OCI-LY7 (cell line): ENCODE data around the gene DPH1. TPM values are rescaled to one million over a fixed set of nuclear protein-coding genes. Genes with fewer than 3 reads are reported as not detected.
"Not testable (repeated sequence)": the region's sequence is repeated elsewhere in the genome, so short reads cannot be mapped to it uniquely, and the experiment has no call there.

ENCODE experiments used
- BruUV-seq: library from RNA; stranded (reverse); fragments of 400-500 nt; replicated peaks from 2 replicates; lab custom pipeline; 2021; lab: Mats Ljungman, UMichigan
- CTCF ChIA-PET: fragments of 300-600 bp; sonication (Branson Sonifier 250); formaldehyde crosslinking; loops from one replicate; lab custom pipeline; 2022; ENCODE audit warnings: antibody characterized with exemption; ENCODE audit not compliant: unreplicated experiment; lab: Charles Lee
- POLR2A ChIA-PET: fragments of 300-600 bp; sonication (Branson Sonifier 250); formaldehyde crosslinking; loops from one replicate; lab custom pipeline; 2022; ENCODE audit warnings: antibody characterized with exemption; lab: Charles Lee
- DNase-seq: peaks from one replicate; pipeline ENCODE4 v3.0.0-alpha.2; 2015; ENCODE audit warnings: low spot score
- H2AFZ ChIP-seq: fragments of 200-600 bp; sonication (generic), shearing (Covaris generic); 2 replicates; pipeline ENCODE4 v1.6.1; 2014; ENCODE audit warnings: mild to moderate bottlenecking, antibody characterized with exemption, low read length, moderate library complexity
- H3K27ac ChIP-seq: fragments of 200-600 bp; sonication (generic); 2 replicates; pipeline ENCODE4 v1.5.1; 2014; ENCODE audit warnings: mixed run types, low read depth, mild to moderate bottlenecking, moderate library complexity, low read length, inconsistent platforms; ENCODE audit not compliant: poor library complexity, severe bottlenecking
- H3K36me3 ChIP-seq: fragments of 200-600 bp; sonication (generic); 2 replicates; pipeline ENCODE4 v1.6.1; 2014; ENCODE audit warnings: mild to moderate bottlenecking, antibody characterized with exemption, low read length, moderate library complexity, mixed read lengths; ENCODE audit not compliant: insufficient read depth
- H3K4me1 ChIP-seq: fragments of 200-600 bp; sonication (generic); 2 replicates; pipeline ENCODE4 v1.5.1; 2014; ENCODE audit warnings: mild to moderate bottlenecking, low read length; ENCODE audit not compliant: insufficient read depth, poor library complexity, severe bottlenecking
- H3K4me2 ChIP-seq: fragments of 200-600 bp; sonication (generic); 2 replicates; pipeline ENCODE4 v1.6.1; 2014; ENCODE audit warnings: mild to moderate bottlenecking, low read length
- H3K4me3 ChIP-seq: fragments of 200-600 bp; sonication (generic); 2 replicates; pipeline ENCODE4 v1.5.1; 2014; ENCODE audit warnings: mild to moderate bottlenecking, low read depth, low read length; ENCODE audit not compliant: poor library complexity, severe bottlenecking
- H3K79me2 ChIP-seq: fragments of 200-600 bp; sonication (generic); 2 replicates; pipeline ENCODE4 v1.6.1; 2016; ENCODE audit warnings: low read depth, mild to moderate bottlenecking, low read length, moderate library complexity, mixed read lengths; ENCODE audit not compliant: insufficient read depth
- H3K9me2 ChIP-seq: fragments of 200-600 bp; sonication (generic); 2 replicates; pipeline ENCODE4 v1.6.1; 2016; ENCODE audit warnings: mild to moderate bottlenecking, low read length, mixed read lengths; ENCODE audit not compliant: insufficient read depth
- H3K9me3 ChIP-seq: fragments of 200-600 bp; sonication (generic); 2 replicates; pipeline ENCODE4 v1.6.1; 2014; ENCODE audit warnings: mild to moderate bottlenecking, mixed run types, low read length, mixed read lengths
- H4K20me1 ChIP-seq: fragments of 200-600 bp; sonication (generic); 2 replicates; pipeline ENCODE4 v1.6.1; 2014; ENCODE audit warnings: mild to moderate bottlenecking, antibody characterized with exemption, low read length, moderate library complexity, mixed read lengths; ENCODE audit not compliant: insufficient read depth
- EZH2phosphoT487 ChIP-seq: fragments of 200-600 bp; sonication (generic); IDR thresholded peaks from 2 replicates; pipeline ENCODE4 v1.6.1; 2018; ENCODE audit warnings: low read depth, borderline replicate concordance, mild to moderate bottlenecking, mixed run types, antibody characterized with exemption, low read length, moderate library complexity, mixed read lengths
- intact Hi-C: fragments of 100-400 bp; cut with micrococcal nuclease; formaldehyde crosslinking; loops from one replicate; pipeline ENCODE4 v1.10.0; 2022; ENCODE audit not compliant: unreplicated experiment
- total RNA-seq, 2 experiments: library from RNA; depleted of rRNA in 1 of 2; stranded (reverse); fragments of >200 nt in 1 of 2; shearing (Covaris generic) in 1 of 2; gene quantifications; 2 replicates each; pipeline ENCODE4 v1.2.3, GENCODE V29; 2014 to 2022
- TF ChIP-seq, protein P1 (sequence below): fragments of 200-600 bp; sonication (generic); conservative IDR thresholded peaks from 2 replicates; pipeline ENCODE4 v1.5.1; 2014; ENCODE audit warnings: mild to moderate bottlenecking, antibody characterized with exemption, low read length, moderate library complexity, mixed read lengths

DPH1 gene
- total RNA-seq, 2 experiments from 2014 or later, result 26.5 to 35.1 TPM

DNA sequence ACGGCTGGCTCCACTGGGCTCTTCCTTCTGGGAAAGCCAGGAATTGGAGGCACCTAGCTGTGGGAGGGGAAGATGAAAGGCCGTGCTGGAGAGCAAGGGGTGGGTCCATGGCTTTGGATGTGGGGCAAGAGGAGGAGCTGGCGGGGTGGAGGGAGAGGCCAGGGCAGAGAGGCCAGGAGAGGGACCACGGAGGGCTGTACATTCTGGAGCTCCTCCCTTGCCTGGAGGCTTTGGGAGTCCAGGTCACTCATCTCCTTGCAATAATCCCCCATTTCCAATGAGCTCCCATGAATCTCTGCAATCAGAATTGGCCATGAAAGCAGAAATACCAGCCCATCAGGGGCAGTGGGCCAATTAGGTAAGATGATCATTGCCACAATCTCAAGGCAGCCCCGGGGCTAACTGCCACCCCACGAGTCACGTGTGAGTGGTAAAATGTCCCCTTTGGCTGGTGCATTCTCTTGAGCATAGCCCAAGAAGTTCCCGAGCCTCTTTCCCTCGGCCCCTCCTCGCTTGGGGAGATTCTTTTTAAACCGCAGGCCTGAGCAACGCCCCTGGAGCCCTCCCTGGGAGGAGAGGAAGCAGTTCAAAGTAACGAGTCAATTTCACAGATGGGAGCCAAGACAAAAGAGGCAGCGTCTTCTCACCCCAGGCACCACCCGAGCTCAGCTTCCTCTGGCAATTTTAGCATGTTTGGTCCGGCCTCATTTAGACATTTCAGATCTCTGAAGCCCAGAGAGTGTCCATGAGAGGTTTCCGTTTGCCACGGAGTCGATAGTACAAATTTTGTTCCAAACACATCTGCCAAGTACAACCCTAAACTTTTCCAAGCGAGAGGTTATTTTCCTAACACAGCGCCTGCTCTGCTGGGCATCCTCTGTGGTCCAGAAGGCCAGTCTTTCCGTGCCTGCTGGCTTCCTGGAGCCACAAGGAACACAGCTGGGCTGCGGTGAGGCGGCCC lies 18.3 kb upstream of the DPH1 start:
- intact Hi-C loops, result no loop called here
- H2AFZ ChIP-seq, result no peak overlapping the region
- no peaks in the 10 kb centered on the region for H3K79me2 ChIP-seq
- no peaks in the 10 kb centered on the region for H4K20me1 ChIP-seq
- no peak for DNase-seq
- H3K27ac ChIP-seq, result no peak overlapping the region
- H3K36me3 ChIP-seq, result no peaks in the 10 kb centered on the region
- ChIA-PET POLR2A (interaction anchor here (0.6 kb wide), 1 partner anchor 292 kb away, joined by 4 read pairs; no protein-coding TSS in a partner anchor), CTCF (no interaction called here)
- TF ChIP-seq, protein P1, sequence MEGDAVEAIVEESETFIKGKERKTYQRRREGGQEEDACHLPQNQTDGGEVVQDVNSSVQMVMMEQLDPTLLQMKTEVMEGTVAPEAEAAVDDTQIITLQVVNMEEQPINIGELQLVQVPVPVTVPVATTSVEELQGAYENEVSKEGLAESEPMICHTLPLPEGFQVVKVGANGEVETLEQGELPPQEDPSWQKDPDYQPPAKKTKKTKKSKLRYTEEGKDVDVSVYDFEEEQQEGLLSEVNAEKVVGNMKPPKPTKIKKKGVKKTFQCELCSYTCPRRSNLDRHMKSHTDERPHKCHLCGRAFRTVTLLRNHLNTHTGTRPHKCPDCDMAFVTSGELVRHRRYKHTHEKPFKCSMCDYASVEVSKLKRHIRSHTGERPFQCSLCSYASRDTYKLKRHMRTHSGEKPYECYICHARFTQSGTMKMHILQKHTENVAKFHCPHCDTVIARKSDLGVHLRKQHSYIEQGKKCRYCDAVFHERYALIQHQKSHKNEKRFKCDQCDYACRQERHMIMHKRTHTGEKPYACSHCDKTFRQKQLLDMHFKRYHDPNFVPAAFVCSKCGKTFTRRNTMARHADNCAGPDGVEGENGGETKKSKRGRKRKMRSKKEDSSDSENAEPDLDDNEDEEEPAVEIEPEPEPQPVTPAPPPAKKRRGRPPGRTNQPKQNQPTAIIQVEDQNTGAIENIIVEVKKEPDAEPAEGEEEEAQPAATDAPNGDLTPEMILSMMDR, result no peak
- no peak for TF ChIP-seq EZH2phosphoT487
- no peaks in the 10 kb centered on the region for H3K9me3 ChIP-seq
- no peaks in the 10 kb centered on the region for H3K4me1 ChIP-seq
- no peak overlapping the region for H3K4me2 ChIP-seq
- H3K4me3 ChIP-seq, result no peak overlapping the region
- no peaks in the 10 kb centered on the region for H3K9me2 ChIP-seq
- BruUV-seq, result no TSS peak

DNA sequence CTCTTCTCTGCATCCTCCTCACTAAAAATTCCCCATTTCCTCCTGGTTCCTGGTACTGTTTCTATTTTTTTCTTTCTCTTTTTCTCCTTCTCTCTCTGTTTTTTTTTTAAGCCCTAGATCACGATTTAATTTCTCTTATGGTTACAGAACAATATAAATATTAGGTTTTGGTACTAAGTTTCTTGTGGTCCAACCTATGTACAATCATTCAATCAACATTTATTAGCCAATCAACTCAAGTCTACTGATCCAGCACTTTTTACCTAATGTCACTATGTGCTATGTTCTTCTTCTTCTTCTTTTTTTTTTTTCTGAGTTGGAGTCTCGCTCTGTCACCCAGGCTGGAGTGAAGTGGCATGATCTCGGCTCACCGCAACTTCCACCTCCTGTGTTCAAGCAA lies 17.5 kb upstream of the DPH1 start:
- BruUV-seq, result no TSS peak
- CTCF ChIA-PET, result no interaction called here
- Histone ChIP-seq H4K20me1 (no peaks in the 10 kb centered on the region), H3K9me2 (no peaks in the 10 kb centered on the region), H2AFZ (no peak overlapping the region), H3K27ac (no peak overlapping the region), H3K4me2 (no peak overlapping the region), H3K4me1 (peaks cover 1% of the 10 kb centered on the region), H3K9me3 (no peaks in the 10 kb centered on the region), H3K4me3 (no peak overlapping the region), H3K36me3 (no peaks in the 10 kb centered on the region), H3K79me2 (no peaks in the 10 kb centered on the region)
- TF ChIP-seq EZH2phosphoT487, result no peak
- TF ChIP-seq, protein P1, result no peak
- intact Hi-C loops, result no loop called here
- no peak for DNase-seq
- POLR2A ChIA-PET, result no interaction called here

DNA sequence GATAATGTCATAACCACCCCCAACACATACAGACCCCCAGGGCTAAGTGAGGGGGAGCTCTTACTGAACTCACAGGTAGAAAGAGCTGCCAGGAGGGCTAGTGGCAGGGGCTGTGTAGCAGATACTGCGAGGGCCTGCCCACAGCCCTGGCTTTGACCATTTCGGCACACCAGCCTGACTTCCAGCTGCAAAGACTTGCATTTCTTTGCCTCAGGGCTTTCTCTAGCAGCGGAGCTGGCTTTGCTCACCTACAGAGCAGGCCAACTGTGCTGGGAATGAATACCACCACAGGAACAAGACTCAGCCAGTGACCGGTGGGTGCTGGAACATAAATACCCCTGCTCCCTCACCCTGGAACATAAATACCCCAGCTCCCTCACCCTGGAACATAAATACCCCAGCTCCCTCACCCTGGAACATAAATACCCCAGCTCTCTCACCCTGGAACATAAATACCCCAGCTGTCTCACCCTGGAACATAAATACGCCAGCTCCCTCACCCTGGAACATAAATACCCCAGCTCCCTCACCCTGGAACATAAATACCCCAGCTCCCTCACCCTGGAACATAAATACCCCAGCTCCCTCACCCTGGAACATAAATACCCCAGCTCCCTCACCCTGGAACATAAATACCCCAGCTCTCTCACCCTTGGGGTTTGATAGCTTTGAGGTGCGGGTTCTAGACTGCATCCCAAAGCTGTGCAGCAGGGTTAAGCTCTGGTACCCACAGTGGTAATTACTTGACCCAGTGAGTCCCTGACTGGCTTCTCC lies 16.5 kb upstream of the DPH1 start:
- H3K9me3 ChIP-seq, POLR2A ChIA-PET, H3K4me2 ChIP-seq, BruUV-seq, CTCF ChIA-PET, DNase-seq, H3K36me3 ChIP-seq, H3K9me2 ChIP-seq, H3K27ac ChIP-seq, H3K79me2 ChIP-seq, H4K20me1 ChIP-seq, H3K4me3 ChIP-seq, H3K4me1 ChIP-seq, H2AFZ ChIP-seq, intact Hi-C loops: not testable (repeated sequence)
